ENCODE results near the gene RB1. TPM values are rescaled to one million over a fixed set of nuclear protein-coding genes. Genes with fewer than 3 reads are reported as not detected.

RB1 gene
- total RNA-seq, 2 experiments from 2014 or later: 33.5 to 84.4 TPM

- H3K79me2 ChIP-seq (ENCODE audit: insufficient read depth, low read depth, low read length): no peaks in the 10 kb centered on the region
- H3K9me2 ChIP-seq (ENCODE audit: insufficient read depth, low read length): no peaks in the 10 kb centered on the region
- H3K4me3 ChIP-seq (ENCODE audit: low read depth, low read length, poor library complexity, severe bottlenecking): peak overlapping the region; percentile 61
- peak overlapping the region; percentile 86 for H3K4me2 ChIP-seq (ENCODE audit: low read length)
- H2AFZ ChIP-seq (ENCODE audit: low read length): peak overlapping the region; percentile 11; the same call in 1 of the 2 replicates
- TF ChIP-seq CTCF (conservative IDR thresholded peaks at IDR 0.05; ENCODE audit: low read length) (no peak), EZH2phosphoT487 (IDR thresholded peaks at IDR 0.05; ENCODE audit: borderline replicate concordance, low read depth, low read length) (no peak)
- intact Hi-C loops (cut with micrococcal nuclease; ENCODE audit: unreplicated experiment): loop anchor here (1.0 kb wide), 4 partner anchors 13 to 87 kb away; no protein-coding TSS in a partner anchor
- no TSS peak for BruUV-seq (replicated peaks)
- H4K20me1 ChIP-seq (ENCODE audit: insufficient read depth, low read length): no peaks in the 10 kb centered on the region; the same call in 1 of the 2 replicates
- ChIA-PET POLR2A (interaction anchor here (1.1 to 1.2 kb wide), 5 partner anchors 12 to 40 kb away, joined by 3 to 5 read pairs (median 3); partner anchors contain the start of gene RCBTB2), CTCF (ENCODE audit: unreplicated experiment) (no interaction called here)
- H3K27ac ChIP-seq (ENCODE audit: low read depth, low read length, poor library complexity, severe bottlenecking): peak overlapping the region; percentile 68
- peaks cover 51% of the 10 kb centered on the region for H3K4me1 ChIP-seq (ENCODE audit: insufficient read depth, low read length, poor library complexity, severe bottlenecking)
- peaks cover 26% of the 10 kb centered on the region for H3K36me3 ChIP-seq (ENCODE audit: insufficient read depth, low read length)
- peak; percentile 89 for DNase-seq (ENCODE audit: low spot score)
- no peaks in the 10 kb centered on the region for H3K9me3 ChIP-seq (ENCODE audit: low read length)
These were observed 189.0 kb downstream of the RB1 start for GRCh38 chr13:48492470-48493065.

- peaks cover 51% of the 10 kb centered on the region for H3K4me1 ChIP-seq (ENCODE audit: insufficient read depth, low read length, poor library complexity, severe bottlenecking)
- peak overlapping the region; percentile 61 for H3K4me3 ChIP-seq (ENCODE audit: low read depth, low read length, poor library complexity, severe bottlenecking)
- intact Hi-C loops (cut with micrococcal nuclease; ENCODE audit: unreplicated experiment): no loop called here
- TF ChIP-seq CTCF (conservative IDR thresholded peaks at IDR 0.05; ENCODE audit: low read length): no peak
- TF ChIP-seq EZH2phosphoT487 (IDR thresholded peaks at IDR 0.05; ENCODE audit: borderline replicate concordance, low read depth, low read length): no peak
- H3K27ac ChIP-seq (ENCODE audit: low read depth, low read length, poor library complexity, severe bottlenecking): peak overlapping the region; percentile 68
- no peaks in the 10 kb centered on the region for H3K9me3 ChIP-seq (ENCODE audit: low read length)
- H3K4me2 ChIP-seq (ENCODE audit: low read length): peak overlapping the region; percentile 86
- H4K20me1 ChIP-seq (ENCODE audit: insufficient read depth, low read length): no peaks in the 10 kb centered on the region; the same call in 1 of the 2 replicates
- ChIA-PET CTCF (ENCODE audit: unreplicated experiment) (no interaction called here), POLR2A (interaction anchor here (1.2 kb wide), 2 partner anchors 12 to 32 kb away, joined by 3 to 5 read pairs; no protein-coding TSS in a partner anchor)
- H3K36me3 ChIP-seq (ENCODE audit: insufficient read depth, low read length): peaks cover 19% of the 10 kb centered on the region
- no peak overlapping the region for H2AFZ ChIP-seq (ENCODE audit: low read length)
- H3K79me2 ChIP-seq (ENCODE audit: insufficient read depth, low read depth, low read length): no peaks in the 10 kb centered on the region
- H3K9me2 ChIP-seq (ENCODE audit: insufficient read depth, low read length): no peaks in the 10 kb centered on the region
- BruUV-seq (replicated peaks): no TSS peak
- peak; percentile 35 for DNase-seq (ENCODE audit: low spot score)
These were observed 189.7 kb downstream of the RB1 start for GRCh38 chr13:48493066-48493765.

Data from OCI-LY7 (cell line).